Endothelial cell of umbilical vein (primary cell): Measurements from ENCODE around the gene ODAD4. TPM values are rescaled to one million over a fixed set of nuclear protein-coding genes. Genes with fewer than 3 reads are reported as not detected.

Experiments used
- BruUV-seq: library from RNA; stranded (reverse); fragments of 400-500 nt; replicated peaks from 2 replicates; lab custom pipeline; 2021; lab: Mats Ljungman, UMichigan
- CTCF ChIA-PET: fragments of 300-600, 350-600 bp; sonication (Branson Sonifier 250); formaldehyde crosslinking; loops from one replicate; lab custom pipeline; 2021; ENCODE audit warnings: antibody characterized with exemption, inconsistent platforms; lab: Charles Lee
- POLR2A ChIA-PET: fragments of 300-600, 350-600 bp; sonication (Branson Sonifier 250); formaldehyde crosslinking; loops from one replicate; lab custom pipeline; 2021; ENCODE audit warnings: antibody characterized with exemption, inconsistent platforms; lab: Charles Lee
- DNase-seq: peaks from one replicate; pipeline ENCODE4 v3.0.0-alpha.2; 2011; ENCODE audit warnings: low read depth, low spot score
- FAIRE-seq: peaks from 2 replicates; lab custom pipeline; 2011; peaks lifted over from hg19 to GRCh38; lab: Jason Lieb, UNC
- H2AFZ ChIP-seq: 2 replicates; pipeline ENCODE4 v1.6.0; 2012; ENCODE audit warnings: low read depth, low read length, control low read depth, inconsistent platforms
- H3K27ac ChIP-seq: 2 replicates; pipeline ENCODE4 v1.5.1; 2011; ENCODE audit warnings: low read depth, mild to moderate bottlenecking, control low read depth, low read length, moderate library complexity; ENCODE audit not compliant: insufficient read depth
- H3K27me3 ChIP-seq, 2 experiments: 2 replicates each; pipeline versions ENCODE4 v1.6.0 to v1.6.1; 2011; ENCODE audit warnings: low read length in 2 of 2, mixed read lengths in 1 of 2; ENCODE audit not compliant: control insufficient read depth in 2 of 2, insufficient read depth in 2 of 2
- H3K36me3 ChIP-seq, 2 experiments: 2 replicates in 1 of 2; 3 replicates in 1 of 2; pipeline ENCODE4 v1.5.1; 2011; ENCODE audit warnings: low read length in 2 of 2, mild to moderate bottlenecking in 1 of 2, moderate library complexity in 1 of 2; ENCODE audit not compliant: control insufficient read depth in 2 of 2, insufficient read depth in 2 of 2; ENCODE audit errors: extremely low read depth in 1 of 2
- H3K4me1 ChIP-seq: 3 replicates; pipeline ENCODE4 v1.5.1; 2011; ENCODE audit warnings: mild to moderate bottlenecking, low read length; ENCODE audit not compliant: control insufficient read depth, insufficient read depth; ENCODE audit errors: extremely low read depth
- H3K4me2 ChIP-seq: 2 replicates; pipeline ENCODE4 v1.6.1; 2011; ENCODE audit warnings: low read length, control low read depth, mixed read lengths; ENCODE audit not compliant: insufficient read depth
- H3K4me3 ChIP-seq, 3 experiments: fragments of 200-600 bp in 1 of 3; sonication (generic), shearing (Covaris generic) in 1 of 3; replicated peaks in 1 of 3; 2 replicates each; pipeline ENCODE4 v1.5.1; 2011 to 2016; ENCODE audit warnings: control low read depth in 3 of 3, low read length in 3 of 3, mild to moderate bottlenecking in 2 of 3, inconsistent platforms in 1 of 3, low read depth in 1 of 3, moderate library complexity in 1 of 3; ENCODE audit not compliant: insufficient read depth in 1 of 3
- H3K79me2 ChIP-seq: 2 replicates; pipeline ENCODE4 v1.6.0; 2012; ENCODE audit warnings: low read length, inconsistent platforms; ENCODE audit not compliant: control insufficient read depth, insufficient read depth
- H3K9ac ChIP-seq: replicated peaks from 2 replicates; pipeline ENCODE3; 2011; ENCODE audit warnings: low read length, control low read depth; ENCODE audit not compliant: insufficient read depth; ENCODE audit errors: extremely low read depth
- H3K9me1 ChIP-seq: replicated peaks from 3 replicates; pipeline ENCODE4 v1.6.0; 2011; ENCODE audit warnings: mild to moderate bottlenecking, low read length; ENCODE audit not compliant: control insufficient read depth, insufficient read depth; ENCODE audit errors: extremely low read depth
- H3K9me3 ChIP-seq: replicated peaks from 2 replicates; pipeline ENCODE4 v1.5.1; 2012; ENCODE audit warnings: low read length, inconsistent platforms; ENCODE audit not compliant: control insufficient read depth, insufficient read depth
- H4K20me1 ChIP-seq: replicated peaks from 2 replicates; pipeline ENCODE3; 2011; ENCODE audit warnings: mild to moderate bottlenecking, low read length; ENCODE audit not compliant: control insufficient read depth, insufficient read depth; ENCODE audit errors: extremely low read depth
- CTCF ChIP-seq, 2 donors: IDR thresholded peaks; 1 replicate in 1 of 2; 2 replicates in 1 of 2; pipeline ENCODE4 v1.5.1; 2011; ENCODE audit warnings: low read length in 2 of 2, mild to moderate bottlenecking in 2 of 2, moderate library complexity in 2 of 2, control low read depth in 1 of 2, inconsistent platforms in 1 of 2, low read depth in 1 of 2; ENCODE audit not compliant: insufficient read depth in 1 of 2; ENCODE audit errors: extremely low read depth in 1 of 2
- EZH2 ChIP-seq: IDR thresholded peaks from 2 replicates; pipeline ENCODE4 v1.6.1; 2012; ENCODE audit warnings: borderline replicate concordance, low read depth, mild to moderate bottlenecking, moderate library complexity, low read length, inconsistent platforms; ENCODE audit not compliant: severe bottlenecking
- FOS ChIP-seq: IDR thresholded peaks from 2 replicates; pipeline ENCODE4 v1.6.1; 2011; ENCODE audit warnings: mild to moderate bottlenecking, low read length, moderate library complexity, borderline replicate concordance; ENCODE audit not compliant: insufficient read depth
- GATA2 ChIP-seq: IDR thresholded peaks from 2 replicates; pipeline ENCODE4 v1.7.0; 2011; ENCODE audit warnings: low read depth, mild to moderate bottlenecking, moderate library complexity, mixed read lengths, low read length; ENCODE audit not compliant: insufficient read length, insufficient read depth
- JUN ChIP-seq: IDR thresholded peaks from 2 replicates; pipeline ENCODE4 v1.6.1; 2011; ENCODE audit warnings: borderline replicate concordance, low read depth; ENCODE audit not compliant: insufficient read length, insufficient read depth
- MAX ChIP-seq: IDR thresholded peaks from 2 replicates; pipeline ENCODE4 v1.6.1; 2011; ENCODE audit not compliant: insufficient read depth, insufficient read length
- MYC ChIP-seq: IDR thresholded peaks from one replicate; pipeline ENCODE4 v1.6.1; 2011; ENCODE audit warnings: mild to moderate bottlenecking, low read depth, low read length
- POLR2A ChIP-seq: IDR thresholded peaks from 2 replicates; pipeline ENCODE4 v1.6.1; 2012; ENCODE audit warnings: low read depth, mild to moderate bottlenecking, control low read depth, low read length
- POLR2AphosphoS5 ChIP-seq: IDR thresholded peaks from 2 replicates; pipeline ENCODE4 v1.6.1; 2012; ENCODE audit warnings: low read depth, mild to moderate bottlenecking, control low read depth, low read length, moderate library complexity; ENCODE audit not compliant: insufficient read depth
- dilution Hi-C: fragments of 300-500 bp; cut with MboI; formaldehyde crosslinking; loops from one replicate; pipeline ENCODE4 v1.15.0; 2019; ENCODE audit warnings: low sequenced_read_pairs; ENCODE audit not compliant: extremely low pct_ligation_motif_present
- intact Hi-C: fragments of 100-400 bp; cut with micrococcal nuclease; formaldehyde crosslinking; loops from one replicate; pipeline ENCODE4 v1.10.0; 2022
- polyA plus RNA-seq, 4 experiments: library from polyadenylated mRNA; depleted of rRNA in 3 of 4; stranded (reverse) in 3 of 4; unstranded in 1 of 4; fragments of >200 nt; gene quantifications; 2 replicates each; pipeline versions ENCODE4 v1.2.1 to v1.2.3, GENCODE V29; 2011 to 2012; ENCODE audit warnings: missing spikeins in 1 of 4
- total RNA-seq: library from RNA; stranded (reverse); gene quantifications from 2 replicates; pipeline ENCODE4 v1.2.3, GENCODE V29; 2021

ODAD4 gene
- total and polyA plus RNA-seq, 2 donors (not counting 3 experiments of a cell fraction or from before 2014, with no cell fraction given) = 0.19 to 1.0 TPM

- Histone ChIP-seq H3K9me1 (no peaks in the 10 kb centered on the region), H3K27me3 (no peaks in the 10 kb centered on the region), H3K9ac (no peak overlapping the region), H3K4me3 (no peak overlapping the region), H4K20me1 (no peaks in the 10 kb centered on the region), H2AFZ (no peak overlapping the region), H3K4me1 (no peaks in the 10 kb centered on the region), H3K79me2 (peaks cover 4% of the 10 kb centered on the region), H3K27ac (no peak overlapping the region), H3K36me3 (peaks cover 42 to 52% of the 10 kb centered on the region in 2 experiments), H3K9me3 (no peaks in the 10 kb centered on the region), H3K4me2 (no peak overlapping the region)
- intact Hi-C loops = loop anchor here (5.0 kb wide), 1 partner anchor 148 kb away; no protein-coding TSS in a partner anchor
- POLR2A ChIA-PET = no interaction called here
- CTCF ChIA-PET = interaction anchor here (0.7 kb wide), 1 partner anchor 32 kb away, joined by 3 read pairs; no protein-coding TSS in a partner anchor
- DNase-seq = no peak
- FAIRE-seq = no peak
- no TSS peak for BruUV-seq
- no peak for TF ChIP-seq FOS
- TF ChIP-seq MAX = no peak
- peak in 1 of 2 donors; percentile 9 for TF ChIP-seq CTCF (IDR thresholded peaks at IDR 0.05; ENCODE audit: extremely low read depth in 1 of 2, insufficient read depth in 1 of 2, low read depth in 1 of 2, low read length in 2 of 2)
- dilution Hi-C loops = no loop called here
Measured at GRCh38 chr17:41885733-41886132, 44.7 kb upstream of the ODAD4 start.

- no peak overlapping the region for H3K27ac ChIP-seq
- FAIRE-seq (peak; percentile 35), DNase-seq (no peak)
- H3K9me1 ChIP-seq = no peaks in the 10 kb centered on the region
- no peaks in the 10 kb centered on the region for H4K20me1 ChIP-seq
- no peak overlapping the region for H3K4me3 ChIP-seq
- ChIA-PET CTCF (interaction anchor here (1.2 kb wide), 1 partner anchor 71 kb away, joined by 5 read pairs; no protein-coding TSS in a partner anchor), POLR2A (no interaction called here)
- H3K79me2 ChIP-seq = peaks cover 9% of the 10 kb centered on the region
- no peak overlapping the region for H2AFZ ChIP-seq
- intact Hi-C loops (loop anchor here (5.0 kb wide), 1 partner anchor 151 kb away; no protein-coding TSS in a partner anchor), dilution Hi-C loops (no loop called here)
- peaks cover 55 to 63% of the 10 kb centered on the region in 2 experiments for H3K36me3 ChIP-seq
- no TSS peak for BruUV-seq
- no peak for TF ChIP-seq POLR2AphosphoS5
- no peak for TF ChIP-seq MAX
- TF ChIP-seq EZH2 = no peak
- TF ChIP-seq CTCF (IDR thresholded peaks at IDR 0.05; ENCODE audit: extremely low read depth in 1 of 2, insufficient read depth in 1 of 2, low read depth in 1 of 2, low read length in 2 of 2) = no peak
- TF ChIP-seq JUN = no peak
- no peak for TF ChIP-seq MYC
- TF ChIP-seq FOS = no peak
- TF ChIP-seq POLR2A = no peak
- TF ChIP-seq GATA2 = no peak
- H3K9me3 ChIP-seq = no peaks in the 10 kb centered on the region
- no peaks in the 10 kb centered on the region for H3K4me1 ChIP-seq
- H3K4me2 ChIP-seq = no peak overlapping the region
- H3K9ac ChIP-seq = no peak overlapping the region
- H3K27me3 ChIP-seq = no peaks in the 10 kb centered on the region
Measured at GRCh38 chr17:41888332-41888965, 42.0 kb upstream of the ODAD4 start.
